ENCODE measurements around the gene KLHL11. TPM values are rescaled to one million over a fixed set of nuclear protein-coding genes. Genes with fewer than 3 reads are reported as not detected.
A peak's percentile ranks its signal among the peaks of the same experiment; 100 is the strongest.

KLHL11 gene
- total RNA-seq, 1 donor = 30.4 TPM

DNA sequence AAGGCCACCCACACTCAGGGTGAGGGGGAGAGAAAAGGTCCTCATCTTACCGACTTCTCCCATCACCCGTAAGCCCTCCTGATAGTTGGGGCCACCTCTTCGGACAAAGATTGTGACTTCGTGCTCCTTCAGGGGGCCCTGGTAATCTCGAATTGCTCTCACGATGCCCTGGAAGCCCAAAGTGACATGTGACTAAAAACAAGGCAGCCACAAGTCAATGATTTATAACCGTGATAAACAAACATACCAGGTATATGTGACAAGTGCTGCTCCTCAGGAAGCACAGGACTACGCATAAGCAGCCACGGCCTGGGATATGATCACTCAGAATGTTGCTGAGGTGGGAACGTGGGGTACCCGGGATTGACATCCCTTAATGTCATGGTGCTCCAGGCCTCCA lies 36.4 kb upstream of the KLHL11 start:
- H3K4me3 ChIP-seq (ENCODE audit: low read depth, low read length) = no peak overlapping the region
- TF ChIP-seq, protein P1, sequence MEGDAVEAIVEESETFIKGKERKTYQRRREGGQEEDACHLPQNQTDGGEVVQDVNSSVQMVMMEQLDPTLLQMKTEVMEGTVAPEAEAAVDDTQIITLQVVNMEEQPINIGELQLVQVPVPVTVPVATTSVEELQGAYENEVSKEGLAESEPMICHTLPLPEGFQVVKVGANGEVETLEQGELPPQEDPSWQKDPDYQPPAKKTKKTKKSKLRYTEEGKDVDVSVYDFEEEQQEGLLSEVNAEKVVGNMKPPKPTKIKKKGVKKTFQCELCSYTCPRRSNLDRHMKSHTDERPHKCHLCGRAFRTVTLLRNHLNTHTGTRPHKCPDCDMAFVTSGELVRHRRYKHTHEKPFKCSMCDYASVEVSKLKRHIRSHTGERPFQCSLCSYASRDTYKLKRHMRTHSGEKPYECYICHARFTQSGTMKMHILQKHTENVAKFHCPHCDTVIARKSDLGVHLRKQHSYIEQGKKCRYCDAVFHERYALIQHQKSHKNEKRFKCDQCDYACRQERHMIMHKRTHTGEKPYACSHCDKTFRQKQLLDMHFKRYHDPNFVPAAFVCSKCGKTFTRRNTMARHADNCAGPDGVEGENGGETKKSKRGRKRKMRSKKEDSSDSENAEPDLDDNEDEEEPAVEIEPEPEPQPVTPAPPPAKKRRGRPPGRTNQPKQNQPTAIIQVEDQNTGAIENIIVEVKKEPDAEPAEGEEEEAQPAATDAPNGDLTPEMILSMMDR (IDR thresholded peaks at IDR 0.05; ENCODE audit: insufficient read depth, low read length) = no peak
- no peak for DNase-seq (ENCODE audit: low read depth)

DNA sequence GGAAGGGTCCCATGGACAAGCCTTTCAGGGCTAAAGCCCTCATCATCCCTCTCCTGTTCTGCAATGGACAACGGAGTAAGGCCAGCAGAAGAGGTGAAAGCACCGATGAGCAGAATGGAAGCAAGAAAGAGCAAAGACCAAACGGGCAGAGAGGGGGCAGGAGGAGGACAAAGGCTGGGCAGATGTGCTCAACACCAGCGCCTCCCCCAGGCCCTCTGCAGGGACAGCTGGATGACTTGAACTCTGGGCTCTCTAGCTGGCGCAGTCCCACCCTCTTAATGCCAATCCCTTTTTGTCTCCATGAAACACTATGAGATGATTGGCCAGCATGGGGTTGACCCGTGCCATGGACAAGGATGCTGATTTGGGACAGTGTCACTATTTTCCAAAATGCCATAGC lies 31.5 kb upstream of the KLHL11 start:
- no peak for DNase-seq (ENCODE audit: low read depth)
- no peak overlapping the region for H3K4me3 ChIP-seq (ENCODE audit: low read depth, low read length)
- TF ChIP-seq, protein P1 (IDR thresholded peaks at IDR 0.05; ENCODE audit: insufficient read depth, low read length) = no peak

DNA sequence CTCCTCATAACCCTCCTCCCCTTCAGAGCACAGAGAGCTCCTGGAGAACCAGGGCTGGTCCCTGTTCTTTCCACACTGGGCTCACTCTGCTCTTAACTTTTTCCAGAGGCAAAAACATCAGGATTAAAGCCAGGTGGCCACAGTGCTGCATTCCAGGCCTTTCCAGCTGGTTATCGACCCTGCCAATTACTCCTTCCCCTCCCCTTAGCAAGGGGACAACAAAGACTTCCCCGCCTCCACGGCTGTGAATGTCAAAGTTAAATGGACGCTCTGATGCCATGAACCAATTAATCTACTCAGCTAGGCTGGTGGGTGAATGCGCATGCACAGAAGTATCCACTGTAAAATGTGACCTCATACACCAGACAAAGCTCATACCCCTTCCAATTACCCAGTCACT lies 30.4 kb upstream of the KLHL11 start:
- DNase-seq (ENCODE audit: low read depth) = peak; percentile 88
- TF ChIP-seq, protein P1 (IDR thresholded peaks at IDR 0.05; ENCODE audit: insufficient read depth, low read length) = no peak
- no peak overlapping the region for H3K4me3 ChIP-seq (ENCODE audit: low read depth, low read length)

DNA sequence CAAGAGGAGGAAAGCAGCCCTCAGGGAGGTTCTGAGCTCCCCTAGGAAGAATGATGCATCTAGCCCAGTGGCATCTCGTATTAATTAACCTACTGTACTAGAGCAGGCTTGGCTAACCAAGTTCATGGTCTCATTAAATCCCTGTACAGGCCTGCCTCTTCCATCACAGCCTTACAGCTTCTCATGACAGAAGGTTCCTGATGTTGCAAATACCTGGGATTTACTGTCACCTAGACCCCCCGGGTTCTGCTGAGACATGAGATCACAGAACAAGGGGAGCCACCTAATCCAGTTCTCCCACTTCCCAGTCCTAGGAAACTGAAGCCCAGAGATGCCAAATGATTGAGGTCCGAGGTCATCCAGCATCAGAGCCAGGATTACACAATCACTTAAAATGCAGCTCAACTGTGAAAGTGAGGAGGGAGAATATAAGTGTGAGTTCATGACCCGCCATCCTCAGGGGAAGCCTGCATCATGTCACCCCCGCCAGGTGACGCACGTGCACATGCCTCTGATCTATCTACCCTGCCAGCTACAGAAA lies 29.6 kb upstream of the KLHL11 start:
- peak; percentile 89 for DNase-seq (ENCODE audit: low read depth)
- no peak overlapping the region for H3K4me3 ChIP-seq (ENCODE audit: low read depth, low read length)
- TF ChIP-seq, protein P1 (IDR thresholded peaks at IDR 0.05; ENCODE audit: insufficient read depth, low read length) = no peak

DNA sequence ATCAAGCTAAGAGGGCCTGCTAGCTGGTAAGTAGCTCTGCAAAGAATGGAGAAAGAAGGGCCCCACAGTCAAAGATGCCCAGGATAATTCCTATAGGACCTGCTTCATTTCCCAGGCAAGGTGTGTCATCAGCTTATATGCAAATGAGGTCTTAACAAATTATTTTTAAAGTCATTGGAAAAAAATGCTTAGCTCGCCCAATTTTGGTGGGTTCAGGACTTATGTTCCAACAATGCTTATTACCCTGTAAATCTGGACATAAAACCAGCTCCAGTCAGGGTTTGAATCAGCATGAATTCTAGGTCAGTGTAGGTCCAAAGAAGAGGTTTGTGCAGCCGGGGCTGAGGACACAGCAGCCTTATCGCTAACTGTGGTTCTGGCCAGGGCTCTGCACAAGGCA lies 28.2 kb upstream of the KLHL11 start:
- DNase-seq (ENCODE audit: low read depth) = no peak
- TF ChIP-seq, protein P1 (IDR thresholded peaks at IDR 0.05; ENCODE audit: insufficient read depth, low read length) = no peak
- no peak overlapping the region for H3K4me3 ChIP-seq (ENCODE audit: low read depth, low read length)

DNA sequence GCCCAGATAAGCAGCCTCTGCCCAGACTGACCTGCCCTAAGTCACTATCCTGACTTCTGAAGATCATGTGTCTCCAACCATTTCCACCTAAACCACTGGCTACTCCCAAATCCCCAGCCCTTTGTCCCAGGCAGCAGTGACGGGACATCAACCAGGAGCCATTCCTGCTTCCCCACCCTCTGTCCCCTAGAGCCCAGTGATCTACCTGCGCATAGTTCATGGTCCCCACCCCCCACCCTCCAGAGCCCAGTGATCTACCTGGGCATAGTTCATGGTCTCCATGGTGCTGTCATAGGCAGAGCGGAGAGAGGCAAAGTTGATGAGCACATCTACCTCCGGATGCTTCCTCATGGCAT lies 26.8 kb upstream of the KLHL11 start:
- no peak overlapping the region for H3K4me3 ChIP-seq (ENCODE audit: low read depth, low read length)
- no peak for DNase-seq (ENCODE audit: low read depth)
- TF ChIP-seq, protein P1 (IDR thresholded peaks at IDR 0.05; ENCODE audit: insufficient read depth, low read length) = no peak

Measured in fibroblast of the aortic adventitia (primary cell).